ENCODE data around the gene TMEM179.

Gene TMEM179

GRCh38 chr14:104644091-104644635 is 39.6 kb upstream of the TMEM179 start:
- peaks cover 10% of the 10 kb centered on the region for H3K27me3 ChIP-seq (ENCODE audit: insufficient read depth, low read length)

GRCh38 chr14:104643306-104643705 is 38.7 kb upstream of the TMEM179 start:
- Histone ChIP-seq H2AFZ (ENCODE audit: low read length, unreplicated experiment) (no peak overlapping the region), H3K79me2 (ENCODE audit: control insufficient read depth, insufficient read depth, low read length, unreplicated experiment) (no peaks in the 10 kb centered on the region), H3K4me3 (ENCODE audit: low read depth, low read length) (no peak overlapping the region), H3K4me1 (ENCODE audit: control insufficient read depth, insufficient read depth, low read length, unreplicated experiment) (no peaks in the 10 kb centered on the region), H3K27ac (ENCODE audit: low read depth, low read length) (no peak overlapping the region), H3K36me3 (ENCODE audit: insufficient read depth, low read length) (no peaks in the 10 kb centered on the region), H3K27me3 (ENCODE audit: insufficient read depth, low read length) (peaks cover 17% of the 10 kb centered on the region)

More at GRCh38 chr14:104644091-104644635, 39.6 kb upstream of the TMEM179 start:
- H3K79me2 ChIP-seq (ENCODE audit: control insufficient read depth, insufficient read depth, low read length, unreplicated experiment): no peaks in the 10 kb centered on the region
- no peaks in the 10 kb centered on the region for H3K4me1 ChIP-seq (ENCODE audit: control insufficient read depth, insufficient read depth, low read length, unreplicated experiment)
- H2AFZ ChIP-seq (ENCODE audit: low read length, unreplicated experiment): no peak overlapping the region
- no peak overlapping the region for H3K27ac ChIP-seq (ENCODE audit: low read depth, low read length)
- H3K36me3 ChIP-seq (ENCODE audit: insufficient read depth, low read length): no peaks in the 10 kb centered on the region
- H3K4me3 ChIP-seq (ENCODE audit: low read depth, low read length): no peak overlapping the region

GRCh38 chr14:104642540-104642868 is 37.9 kb upstream of the TMEM179 start:
- H3K27me3 ChIP-seq (ENCODE audit: insufficient read depth, low read length): peaks cover 21% of the 10 kb centered on the region
- no peaks in the 10 kb centered on the region for H3K36me3 ChIP-seq (ENCODE audit: insufficient read depth, low read length)
- H3K27ac ChIP-seq (ENCODE audit: low read depth, low read length): no peak overlapping the region
- H2AFZ ChIP-seq (ENCODE audit: low read length, unreplicated experiment): no peak overlapping the region
- no peaks in the 10 kb centered on the region for H3K4me1 ChIP-seq (ENCODE audit: control insufficient read depth, insufficient read depth, low read length, unreplicated experiment)
- H3K4me3 ChIP-seq (ENCODE audit: low read depth, low read length): no peak overlapping the region
- no peaks in the 10 kb centered on the region for H3K79me2 ChIP-seq (ENCODE audit: control insufficient read depth, insufficient read depth, low read length, unreplicated experiment)

- Histone ChIP-seq H3K79me2 (ENCODE audit: control insufficient read depth, insufficient read depth, low read length, unreplicated experiment) (no peaks in the 10 kb centered on the region), H3K27ac (ENCODE audit: low read depth, low read length) (no peak overlapping the region), H3K36me3 (ENCODE audit: insufficient read depth, low read length) (no peaks in the 10 kb centered on the region), H2AFZ (ENCODE audit: low read length, unreplicated experiment) (no peak overlapping the region), H3K4me1 (ENCODE audit: control insufficient read depth, insufficient read depth, low read length, unreplicated experiment) (no peaks in the 10 kb centered on the region), H3K27me3 (ENCODE audit: insufficient read depth, low read length) (peaks cover 21% of the 10 kb centered on the region), H3K4me3 (ENCODE audit: low read depth, low read length) (no peak overlapping the region)
These were observed 37.4 kb upstream of the TMEM179 start for GRCh38 chr14:104641753-104642539.

GRCh38 chr14:104640681-104641080 is 36.1 kb upstream of the TMEM179 start:
- H3K4me1 ChIP-seq (ENCODE audit: control insufficient read depth, insufficient read depth, low read length, unreplicated experiment): no peaks in the 10 kb centered on the region
- H3K79me2 ChIP-seq (ENCODE audit: control insufficient read depth, insufficient read depth, low read length, unreplicated experiment): no peaks in the 10 kb centered on the region
- H3K4me3 ChIP-seq (ENCODE audit: low read depth, low read length): no peak overlapping the region
- no peaks in the 10 kb centered on the region for H3K36me3 ChIP-seq (ENCODE audit: insufficient read depth, low read length)
- H3K27ac ChIP-seq (ENCODE audit: low read depth, low read length): no peak overlapping the region
- peaks cover 21% of the 10 kb centered on the region for H3K27me3 ChIP-seq (ENCODE audit: insufficient read depth, low read length)
- H2AFZ ChIP-seq (ENCODE audit: low read length, unreplicated experiment): no peak overlapping the region

GRCh38 chr14:104639885-104640548 is 35.4 kb upstream of the TMEM179 start:
- H3K27me3 ChIP-seq (ENCODE audit: insufficient read depth, low read length): peaks cover 18% of the 10 kb centered on the region; the same call in 1 of the 2 replicates
- no peak overlapping the region for H2AFZ ChIP-seq (ENCODE audit: low read length, unreplicated experiment)
- H3K4me3 ChIP-seq (ENCODE audit: low read depth, low read length): no peak overlapping the region
- no peaks in the 10 kb centered on the region for H3K79me2 ChIP-seq (ENCODE audit: control insufficient read depth, insufficient read depth, low read length, unreplicated experiment)
- H3K36me3 ChIP-seq (ENCODE audit: insufficient read depth, low read length): no peaks in the 10 kb centered on the region
- no peaks in the 10 kb centered on the region for H3K4me1 ChIP-seq (ENCODE audit: control insufficient read depth, insufficient read depth, low read length, unreplicated experiment)
- no peak overlapping the region for H3K27ac ChIP-seq (ENCODE audit: low read depth, low read length)

- Histone ChIP-seq H3K27ac (ENCODE audit: low read depth, low read length) (no peak overlapping the region), H3K4me1 (ENCODE audit: control insufficient read depth, insufficient read depth, low read length, unreplicated experiment) (no peaks in the 10 kb centered on the region), H3K79me2 (ENCODE audit: control insufficient read depth, insufficient read depth, low read length, unreplicated experiment) (no peaks in the 10 kb centered on the region), H3K27me3 (ENCODE audit: insufficient read depth, low read length) (peaks cover 14% of the 10 kb centered on the region; the same call in 1 of the 2 replicates), H2AFZ (ENCODE audit: low read length, unreplicated experiment) (no peak overlapping the region), H3K4me3 (ENCODE audit: low read depth, low read length) (no peak overlapping the region), H3K36me3 (ENCODE audit: insufficient read depth, low read length) (no peaks in the 10 kb centered on the region)
These were observed 34.9 kb upstream of the TMEM179 start for GRCh38 chr14:104639471-104639870.

GRCh38 chr14:104638927-104639450 is 34.4 kb upstream of the TMEM179 start:
- Histone ChIP-seq H2AFZ (ENCODE audit: low read length, unreplicated experiment) (no peak overlapping the region), H3K4me3 (ENCODE audit: low read depth, low read length) (no peak overlapping the region), H3K27me3 (ENCODE audit: insufficient read depth, low read length) (peaks cover 14% of the 10 kb centered on the region; the same call in 1 of the 2 replicates), H3K36me3 (ENCODE audit: insufficient read depth, low read length) (no peaks in the 10 kb centered on the region), H3K4me1 (ENCODE audit: control insufficient read depth, insufficient read depth, low read length, unreplicated experiment) (no peaks in the 10 kb centered on the region), H3K79me2 (ENCODE audit: control insufficient read depth, insufficient read depth, low read length, unreplicated experiment) (no peaks in the 10 kb centered on the region), H3K27ac (ENCODE audit: low read depth, low read length) (no peak overlapping the region)

- Histone ChIP-seq H3K4me3 (ENCODE audit: low read depth, low read length) (no peak overlapping the region), H2AFZ (ENCODE audit: low read length, unreplicated experiment) (no peak overlapping the region), H3K36me3 (ENCODE audit: insufficient read depth, low read length) (no peaks in the 10 kb centered on the region), H3K27me3 (ENCODE audit: insufficient read depth, low read length) (peaks cover 14% of the 10 kb centered on the region; the same call in 1 of the 2 replicates), H3K79me2 (ENCODE audit: control insufficient read depth, insufficient read depth, low read length, unreplicated experiment) (no peaks in the 10 kb centered on the region), H3K4me1 (ENCODE audit: control insufficient read depth, insufficient read depth, low read length, unreplicated experiment) (no peaks in the 10 kb centered on the region), H3K27ac (ENCODE audit: low read depth, low read length) (no peak overlapping the region)
These were observed 33.6 kb upstream of the TMEM179 start for GRCh38 chr14:104638190-104638589.

- Histone ChIP-seq H3K36me3 (ENCODE audit: insufficient read depth, low read length) (no peaks in the 10 kb centered on the region), H3K79me2 (ENCODE audit: control insufficient read depth, insufficient read depth, low read length, unreplicated experiment) (no peaks in the 10 kb centered on the region), H3K4me3 (ENCODE audit: low read depth, low read length) (no peak overlapping the region), H2AFZ (ENCODE audit: low read length, unreplicated experiment) (no peak overlapping the region), H3K4me1 (ENCODE audit: control insufficient read depth, insufficient read depth, low read length, unreplicated experiment) (no peaks in the 10 kb centered on the region), H3K27me3 (ENCODE audit: insufficient read depth, low read length) (peaks cover 17% of the 10 kb centered on the region), H3K27ac (ENCODE audit: low read depth, low read length) (no peak overlapping the region)
These were observed 33.0 kb upstream of the TMEM179 start for GRCh38 chr14:104637546-104638003.
